ENCODE measurements around the gene DYTN. TPM values are rescaled to one million over a fixed set of nuclear protein-coding genes. Genes with fewer than 3 reads are reported as not detected.

Gene DYTN
- total and polyA plus RNA-seq, 2 experiments from 2014 or later: not detected

- Histone ChIP-seq H4K20me1 (ENCODE audit: insufficient read depth) (no peaks in the 10 kb centered on the region), H3K79me2 (ENCODE audit: insufficient read depth) (no peaks in the 10 kb centered on the region), H3K4me2 (ENCODE audit: unreplicated experiment) (no peak overlapping the region), H3K9me3 (ENCODE audit: low read depth) (no peaks in the 10 kb centered on the region), H3K9ac (no peak overlapping the region), H3K4me1 (ENCODE audit: insufficient read depth) (no peaks in the 10 kb centered on the region), H3K9me2 (ENCODE audit: insufficient read depth) (no peaks in the 10 kb centered on the region), H3K4me3 (no peak overlapping the region), H3K36me3 (ENCODE audit: low read depth) (no peaks in the 10 kb centered on the region), H3F3A (ENCODE audit: insufficient read depth) (no peaks in the 10 kb centered on the region), H3K27ac (no peak overlapping the region), H3K27me3 (replicated peaks; ENCODE audit: insufficient read depth) (no peaks in the 10 kb centered on the region), H2AFZ (no peak overlapping the region)
- 61 to 72% methylated on average over 2 of the region's 2 CpGs for WGBS, 2 experiments (ENCODE audit: low coverage in 1 of 2, low lambda C conversion rate in 2 of 2, missing lambda C conversion rate in 2 of 2)
- DNase-seq: no peak
- in situ Hi-C loops (cut with MboI): no loop called here
- TF ChIP-seq EZH2 (IDR thresholded peaks at IDR 0.05; ENCODE audit: insufficient read depth, poor library complexity, severe bottlenecking) (no peak), EZH2phosphoT487 (IDR thresholded peaks at IDR 0.05; ENCODE audit: insufficient read depth, low read depth) (no peak)
Measured at GRCh38 chr2:206616151-206616550, 102.0 kb downstream of the DYTN start.

DNA sequence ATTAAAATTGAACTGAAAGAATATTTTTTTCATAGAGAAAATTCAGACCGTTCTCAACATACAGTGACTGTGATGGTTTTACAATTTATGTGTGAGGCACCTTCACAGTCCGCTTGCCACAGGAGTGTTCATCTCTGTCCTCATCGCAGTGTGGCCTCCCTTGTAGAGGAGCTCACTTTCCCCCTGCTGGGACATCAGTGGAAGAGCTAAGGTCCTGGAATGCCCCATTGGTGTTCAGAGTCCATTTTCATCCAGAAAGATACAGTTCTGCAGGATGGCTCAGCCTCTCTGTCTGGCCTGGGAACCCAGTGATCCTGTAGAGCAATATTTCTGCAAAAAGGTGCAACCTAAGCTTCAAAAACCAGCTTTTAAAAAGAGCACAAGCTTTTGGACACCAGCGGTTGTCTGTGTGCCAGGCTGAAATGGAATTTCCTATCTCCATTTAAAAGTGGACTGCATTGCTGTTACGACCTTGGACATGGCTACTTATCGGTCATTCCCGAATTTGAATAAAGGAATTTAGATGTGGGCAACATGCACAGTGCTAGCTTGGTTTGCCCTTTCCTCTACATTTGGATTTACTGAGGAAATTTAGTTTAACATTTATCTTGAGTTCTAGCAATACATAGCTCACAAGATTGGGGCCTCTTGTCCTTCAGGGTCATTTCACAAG lies 102.6 kb downstream of the DYTN start:
- H4K20me1 ChIP-seq (ENCODE audit: insufficient read depth): no peaks in the 10 kb centered on the region
- H3K4me1 ChIP-seq (ENCODE audit: insufficient read depth): no peaks in the 10 kb centered on the region
- WGBS, 2 experiments (ENCODE audit: low coverage in 1 of 2, low lambda C conversion rate in 2 of 2, missing lambda C conversion rate in 2 of 2): 84 to 85% methylated on average over 7 of the region's 7 CpGs
- H3K36me3 ChIP-seq (ENCODE audit: low read depth): no peaks in the 10 kb centered on the region
- in situ Hi-C loops (cut with MboI): no loop called here
- H3K9me3 ChIP-seq (ENCODE audit: low read depth): no peaks in the 10 kb centered on the region
- H3K9ac ChIP-seq: no peak overlapping the region
- H3K9me2 ChIP-seq (ENCODE audit: insufficient read depth): no peaks in the 10 kb centered on the region
- TF ChIP-seq EZH2phosphoT487 (IDR thresholded peaks at IDR 0.05; ENCODE audit: insufficient read depth, low read depth) (no peak), EZH2 (IDR thresholded peaks at IDR 0.05; ENCODE audit: insufficient read depth, poor library complexity, severe bottlenecking) (no peak)
- H3K4me2 ChIP-seq (ENCODE audit: unreplicated experiment): no peak overlapping the region
- H3F3A ChIP-seq (ENCODE audit: insufficient read depth): no peaks in the 10 kb centered on the region
- no peak for DNase-seq
- no peak overlapping the region for H3K4me3 ChIP-seq
- H2AFZ ChIP-seq: no peak overlapping the region
- H3K79me2 ChIP-seq (ENCODE audit: insufficient read depth): no peaks in the 10 kb centered on the region
- H3K27ac ChIP-seq: no peak overlapping the region
- H3K27me3 ChIP-seq (replicated peaks; ENCODE audit: insufficient read depth): no peaks in the 10 kb centered on the region

GRCh38 chr2:206614811-206615210 lies 103.4 kb downstream of the DYTN start:
- DNase-seq: no peak
- no peaks in the 10 kb centered on the region for H3F3A ChIP-seq (ENCODE audit: insufficient read depth)
- no peak overlapping the region for H3K27ac ChIP-seq
- H3K27me3 ChIP-seq (replicated peaks; ENCODE audit: insufficient read depth): no peaks in the 10 kb centered on the region
- H3K36me3 ChIP-seq (ENCODE audit: low read depth): no peaks in the 10 kb centered on the region
- 86 to 90% methylated on average over 6 of the region's 6 CpGs for WGBS, 2 experiments (ENCODE audit: low coverage in 1 of 2, low lambda C conversion rate in 2 of 2, missing lambda C conversion rate in 2 of 2)
- no peak overlapping the region for H3K4me2 ChIP-seq (ENCODE audit: unreplicated experiment)
- no peaks in the 10 kb centered on the region for H3K4me1 ChIP-seq (ENCODE audit: insufficient read depth)
- H3K9me3 ChIP-seq (ENCODE audit: low read depth): no peaks in the 10 kb centered on the region
- H4K20me1 ChIP-seq (ENCODE audit: insufficient read depth): no peaks in the 10 kb centered on the region
- TF ChIP-seq EZH2 (IDR thresholded peaks at IDR 0.05; ENCODE audit: insufficient read depth, poor library complexity, severe bottlenecking) (no peak), EZH2phosphoT487 (IDR thresholded peaks at IDR 0.05; ENCODE audit: insufficient read depth, low read depth) (no peak)
- no peaks in the 10 kb centered on the region for H3K79me2 ChIP-seq (ENCODE audit: insufficient read depth)
- no peak overlapping the region for H2AFZ ChIP-seq
- in situ Hi-C loops (cut with MboI): no loop called here
- no peak overlapping the region for H3K9ac ChIP-seq
- H3K4me3 ChIP-seq: no peak overlapping the region
- H3K9me2 ChIP-seq (ENCODE audit: insufficient read depth): no peaks in the 10 kb centered on the region

GRCh38 chr2:206611736-206612135 lies 106.5 kb downstream of the DYTN start:
- TF ChIP-seq EZH2 (IDR thresholded peaks at IDR 0.05; ENCODE audit: insufficient read depth, poor library complexity, severe bottlenecking): no peak
- no peak for TF ChIP-seq EZH2phosphoT487 (IDR thresholded peaks at IDR 0.05; ENCODE audit: insufficient read depth, low read depth)
- Histone ChIP-seq H3K9me2 (ENCODE audit: insufficient read depth) (no peaks in the 10 kb centered on the region), H3K36me3 (ENCODE audit: low read depth) (no peaks in the 10 kb centered on the region), H3K4me1 (ENCODE audit: insufficient read depth) (no peaks in the 10 kb centered on the region), H3K27me3 (replicated peaks; ENCODE audit: insufficient read depth) (no peaks in the 10 kb centered on the region), H3K9ac (no peak overlapping the region), H4K20me1 (ENCODE audit: insufficient read depth) (no peaks in the 10 kb centered on the region), H3F3A (ENCODE audit: insufficient read depth) (no peaks in the 10 kb centered on the region), H3K4me2 (ENCODE audit: unreplicated experiment) (no peak overlapping the region), H3K27ac (no peak overlapping the region), H2AFZ (no peak overlapping the region), H3K9me3 (ENCODE audit: low read depth) (no peaks in the 10 kb centered on the region), H3K4me3 (no peak overlapping the region), H3K79me2 (ENCODE audit: insufficient read depth) (no peaks in the 10 kb centered on the region)
- in situ Hi-C loops (cut with MboI): no loop called here
- 84 to 85% methylated on average over 3 of the region's 3 CpGs for WGBS, 2 experiments (ENCODE audit: low coverage in 1 of 2, low lambda C conversion rate in 2 of 2, missing lambda C conversion rate in 2 of 2)
- DNase-seq: no peak
